ENCODE measurements around the gene COL8A1.
A peak's percentile ranks its signal among the peaks of the same experiment; 100 is the strongest.

Gene COL8A1

DNA sequence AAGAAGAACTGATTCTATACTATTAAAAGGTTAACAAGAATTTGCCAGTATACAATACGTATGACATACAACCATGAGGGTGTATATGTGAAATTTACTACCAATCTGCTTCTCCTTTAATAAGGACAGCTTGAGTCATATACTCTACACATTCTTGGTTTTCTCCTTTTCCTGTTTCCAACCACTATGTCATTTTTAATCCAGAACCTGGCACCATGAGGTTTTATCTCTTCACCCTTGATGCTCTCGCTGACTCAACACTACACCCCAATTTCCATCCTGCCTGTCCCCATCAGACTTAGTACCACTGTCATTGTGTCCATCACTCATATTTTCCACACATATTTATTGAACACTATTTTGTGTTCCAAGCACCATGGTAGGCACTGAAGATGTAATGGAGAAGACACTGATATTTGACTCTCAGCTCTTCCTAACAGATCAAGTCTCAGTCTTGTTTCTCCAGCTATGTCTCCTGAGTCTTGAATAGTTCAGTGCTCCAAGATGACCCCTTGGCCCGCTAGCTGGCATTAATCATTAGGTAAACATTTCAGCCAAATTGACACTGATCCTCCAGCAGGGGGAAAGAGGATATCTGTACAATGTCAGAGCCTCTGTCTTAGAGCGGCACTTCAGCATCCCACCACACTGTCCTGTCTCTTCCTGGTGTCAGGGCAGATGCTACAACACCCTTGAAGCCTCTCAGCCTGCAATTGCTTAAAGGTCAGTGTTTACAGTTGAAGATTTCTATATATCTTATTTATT, 11.2 kb upstream of the COL8A1 start:
- H3K4me3 ChIP-seq (ENCODE audit: low read depth, low read length): no peak overlapping the region
- TF ChIP-seq CTCF (IDR thresholded peaks at IDR 0.05; ENCODE audit: low read depth, low read length): peak; percentile 9; the same call in 1 of the 2 replicates

DNA sequence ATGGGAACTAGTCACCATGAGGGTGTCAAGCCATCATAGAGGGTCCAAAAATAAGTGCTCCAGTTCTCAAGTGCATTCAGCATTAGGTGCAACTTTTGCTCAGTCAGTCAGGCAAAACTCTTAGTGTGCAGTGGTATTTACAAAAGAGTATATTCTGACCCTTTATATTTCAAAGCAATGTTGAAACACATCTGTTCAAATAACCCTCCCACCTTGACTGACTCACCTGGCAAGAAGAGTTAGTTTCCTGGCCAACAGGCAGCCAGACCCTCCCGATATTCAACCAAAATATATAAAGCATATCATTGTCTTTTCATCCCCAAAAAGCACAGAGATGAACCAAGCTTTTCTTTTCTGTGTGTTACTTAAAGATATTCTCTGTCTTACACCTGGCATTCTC, 7.6 kb upstream of the COL8A1 start:
- TF ChIP-seq CTCF (IDR thresholded peaks at IDR 0.05; ENCODE audit: low read depth, low read length): no peak
- no peak overlapping the region for H3K4me3 ChIP-seq (ENCODE audit: low read depth, low read length)

DNA sequence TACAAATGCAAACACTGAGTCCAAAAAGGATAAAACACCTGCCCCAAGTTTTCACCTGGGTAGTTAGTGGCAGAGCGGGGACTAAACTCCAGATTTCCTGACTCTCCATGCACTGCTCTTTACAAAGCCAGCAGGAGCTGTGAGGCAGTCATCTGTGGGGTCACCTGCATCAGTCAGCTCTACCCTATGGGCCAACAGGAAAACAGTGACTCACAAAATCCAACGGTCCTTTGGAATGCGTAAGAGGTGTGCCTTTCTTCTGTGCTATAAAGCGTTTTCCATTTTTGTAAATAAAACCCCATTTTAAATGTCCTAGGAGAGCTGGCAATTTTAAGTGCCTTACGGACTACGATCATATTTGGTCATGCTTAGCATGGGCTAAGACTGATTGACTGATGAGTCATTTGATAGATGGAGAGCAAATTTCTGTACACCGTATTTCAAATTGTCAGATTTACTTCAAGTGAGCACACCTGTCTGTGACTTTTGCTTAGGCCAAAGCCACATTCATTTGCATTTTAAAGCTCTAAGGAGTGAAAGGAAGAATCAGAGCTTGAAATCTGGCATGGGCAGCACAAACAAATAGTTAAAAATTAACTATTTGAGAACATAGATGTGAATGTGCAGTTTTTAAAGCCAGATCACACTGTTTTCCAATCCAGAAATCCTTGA, 4.4 kb upstream of the COL8A1 start:
- H3K4me3 ChIP-seq (ENCODE audit: low read depth, low read length): no peak overlapping the region
- TF ChIP-seq CTCF (IDR thresholded peaks at IDR 0.05; ENCODE audit: low read depth, low read length): no peak

GRCh38 chr3:99634881-99635280, 3.5 kb upstream of the COL8A1 start:
- H3K4me3 ChIP-seq (ENCODE audit: low read depth, low read length): no peak overlapping the region
- no peak for TF ChIP-seq CTCF (IDR thresholded peaks at IDR 0.05; ENCODE audit: low read depth, low read length)

DNA sequence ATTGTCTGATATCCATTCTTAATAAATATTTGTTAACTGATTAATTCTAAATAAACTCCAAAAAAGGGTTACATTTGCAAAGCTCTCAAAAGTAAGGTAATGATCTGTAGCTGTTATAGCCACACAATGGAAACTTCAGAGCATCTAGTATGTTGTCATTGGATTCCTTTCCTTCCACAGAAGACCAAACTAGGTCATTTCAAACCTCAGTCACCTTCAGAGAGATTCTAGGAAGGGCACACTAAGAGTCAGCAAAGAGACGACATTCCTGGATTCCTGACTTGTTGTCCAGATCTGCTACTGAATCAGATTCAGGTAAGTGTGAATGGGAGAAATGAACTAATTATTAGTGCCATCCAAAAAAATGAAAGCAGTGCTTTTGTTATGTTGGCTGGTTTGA, 3.0 kb upstream of the COL8A1 start:
- no peak for TF ChIP-seq CTCF (IDR thresholded peaks at IDR 0.05; ENCODE audit: low read depth, low read length)
- no peak overlapping the region for H3K4me3 ChIP-seq (ENCODE audit: low read depth, low read length)

DNA sequence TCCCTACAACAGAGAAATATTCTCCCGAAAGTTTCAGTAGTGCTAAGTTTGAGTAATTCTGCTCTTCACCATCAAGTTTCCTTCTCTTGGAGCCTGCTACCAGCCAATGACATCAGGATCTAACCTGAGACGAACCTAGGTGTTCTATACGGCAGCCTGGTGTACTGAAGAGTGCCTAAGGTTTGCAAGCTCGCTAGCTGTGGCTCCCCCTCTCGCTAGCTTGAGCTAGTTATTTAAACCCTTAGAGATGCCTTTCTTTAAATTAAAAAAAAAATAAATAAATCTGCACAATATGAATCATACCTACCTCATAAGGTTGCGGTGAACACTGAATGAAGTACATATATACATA, 1.4 kb upstream of the COL8A1 start:
- peak overlapping the region; percentile 89 for H3K4me3 ChIP-seq (ENCODE audit: low read depth, low read length)
- no peak for TF ChIP-seq CTCF (IDR thresholded peaks at IDR 0.05; ENCODE audit: low read depth, low read length)

GRCh38 chr3:99637368-99638111, 854 bp upstream of the COL8A1 start:
- no peak for TF ChIP-seq CTCF (IDR thresholded peaks at IDR 0.05; ENCODE audit: low read depth, low read length)
- H3K4me3 ChIP-seq (ENCODE audit: low read depth, low read length): peak overlapping the region; percentile 89

All from WI38 (cell line).